HG03439 (cell line): ENCODE results near the gene RAMACL.
"Not testable (repeated sequence)": the region's sequence is repeated elsewhere in the genome, so short reads cannot be mapped to it uniquely, and the experiment has no call there.

ENCODE experiments used
- ATAC-seq: cut with Tn5 transposase; IDR thresholded peaks from one replicate; pipeline ENCODE4 v1.9.1; 2021; ENCODE audit warnings: mild to moderate bottlenecking, moderate library complexity; ENCODE audit not compliant: unreplicated experiment

RAMACL gene

DNA sequence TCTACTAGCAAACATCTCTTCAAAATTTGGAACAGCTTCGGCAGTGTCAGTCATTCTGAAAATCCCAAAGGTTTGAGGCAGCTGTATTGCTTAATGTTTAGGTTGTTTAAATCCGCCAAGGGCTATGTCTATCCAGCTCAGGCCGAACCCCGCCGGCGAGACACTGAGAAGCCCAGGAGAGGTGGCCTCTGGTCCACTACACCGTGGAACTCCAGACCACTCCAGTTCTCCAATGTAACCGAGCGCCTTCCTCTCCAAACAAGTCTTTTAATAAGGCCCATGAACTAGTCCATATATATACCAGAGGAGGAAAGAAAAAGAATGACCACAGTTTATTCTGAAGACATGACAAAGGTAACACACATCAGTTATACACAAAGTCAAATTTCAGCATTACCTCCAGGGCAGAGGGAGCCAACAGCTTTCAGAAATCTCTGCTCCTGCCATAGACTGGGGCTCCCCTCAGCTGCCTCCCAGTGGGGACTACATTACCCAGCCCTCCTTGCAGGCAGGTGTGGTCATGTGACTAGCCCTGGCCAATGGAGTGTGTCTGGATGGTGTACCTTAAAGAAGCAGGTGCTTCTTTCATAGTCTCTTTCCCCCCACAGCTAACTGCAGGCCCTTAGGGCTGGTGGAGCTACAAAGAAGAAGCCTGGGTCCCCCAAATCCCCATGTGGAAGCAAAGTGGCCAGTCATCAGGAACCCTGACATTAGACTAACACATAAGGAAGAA, at the start of gene RAMACL:
RAMACL (minus strand) TSS at position 255 of the 733 bp plus-strand sequence; CDS start at position 54, 201 bp downstream.
- ATAC-seq = peak; percentile 61

DNA sequence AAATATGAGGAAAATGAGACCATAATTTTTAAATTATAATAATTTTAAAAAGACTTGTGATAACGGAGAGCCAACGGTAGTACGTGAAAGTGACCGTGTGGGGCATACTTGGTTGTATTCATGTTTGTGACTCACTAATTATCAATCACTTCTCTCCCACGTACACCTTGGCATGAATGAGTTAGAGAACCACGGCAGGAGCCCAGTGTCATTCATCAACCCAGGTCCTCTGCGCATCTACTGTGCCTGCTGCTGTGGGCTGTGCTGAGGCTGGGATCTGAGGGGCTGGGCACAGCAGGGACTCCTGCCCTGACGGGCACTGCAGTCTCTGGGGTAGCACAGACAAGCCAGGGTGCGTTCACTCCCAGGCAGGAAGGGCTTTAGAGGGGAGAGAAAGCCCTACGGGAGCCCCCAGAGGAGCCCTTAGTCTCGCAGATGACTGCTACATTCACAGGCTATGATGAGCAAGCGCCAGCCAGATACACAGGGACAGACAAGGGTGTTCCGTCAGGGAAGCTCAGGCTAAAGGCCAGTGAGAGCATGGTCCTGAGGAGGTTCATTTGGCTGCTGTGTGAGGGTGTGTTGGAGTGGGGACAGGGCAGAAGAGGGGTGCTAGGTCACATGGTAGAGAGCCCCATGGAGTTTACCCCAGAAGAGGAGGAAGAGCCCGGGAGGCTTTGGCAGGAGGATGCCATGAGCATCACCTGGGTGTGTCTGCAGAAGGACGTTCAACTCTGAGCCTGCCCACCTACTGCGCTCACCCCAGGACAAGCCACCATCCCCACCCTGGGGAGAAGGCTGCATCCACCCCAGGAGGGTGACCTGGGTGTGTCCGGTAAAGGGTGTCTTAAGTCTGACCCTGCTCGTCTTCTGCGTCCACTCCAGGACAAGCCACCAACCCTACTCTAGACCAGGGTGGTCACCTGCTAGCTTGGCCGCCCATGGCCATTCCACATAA, 48.8 kb upstream of the RAMACL start:
- no peak for ATAC-seq

DNA sequence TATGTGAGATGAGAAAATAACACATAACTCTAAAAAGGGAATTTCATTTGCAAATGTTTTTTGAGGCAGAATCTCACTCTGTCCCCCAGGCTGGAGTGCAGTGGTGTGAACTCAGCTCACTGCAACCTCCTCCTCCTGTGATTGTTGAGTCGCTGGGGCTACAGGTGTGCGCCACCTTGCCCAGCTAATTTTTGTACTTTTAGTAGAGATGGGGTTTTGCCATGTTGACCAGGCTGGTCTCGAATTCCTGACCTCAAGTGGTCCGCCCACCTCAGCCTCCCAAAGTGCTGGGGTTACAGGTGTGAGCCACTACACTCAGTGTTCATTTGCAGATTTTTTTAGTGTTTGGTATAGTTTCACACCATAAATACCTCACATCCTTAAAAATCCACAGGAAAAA, 48.1 kb upstream of the RAMACL start:
- ATAC-seq = not testable (repeated sequence)

DNA sequence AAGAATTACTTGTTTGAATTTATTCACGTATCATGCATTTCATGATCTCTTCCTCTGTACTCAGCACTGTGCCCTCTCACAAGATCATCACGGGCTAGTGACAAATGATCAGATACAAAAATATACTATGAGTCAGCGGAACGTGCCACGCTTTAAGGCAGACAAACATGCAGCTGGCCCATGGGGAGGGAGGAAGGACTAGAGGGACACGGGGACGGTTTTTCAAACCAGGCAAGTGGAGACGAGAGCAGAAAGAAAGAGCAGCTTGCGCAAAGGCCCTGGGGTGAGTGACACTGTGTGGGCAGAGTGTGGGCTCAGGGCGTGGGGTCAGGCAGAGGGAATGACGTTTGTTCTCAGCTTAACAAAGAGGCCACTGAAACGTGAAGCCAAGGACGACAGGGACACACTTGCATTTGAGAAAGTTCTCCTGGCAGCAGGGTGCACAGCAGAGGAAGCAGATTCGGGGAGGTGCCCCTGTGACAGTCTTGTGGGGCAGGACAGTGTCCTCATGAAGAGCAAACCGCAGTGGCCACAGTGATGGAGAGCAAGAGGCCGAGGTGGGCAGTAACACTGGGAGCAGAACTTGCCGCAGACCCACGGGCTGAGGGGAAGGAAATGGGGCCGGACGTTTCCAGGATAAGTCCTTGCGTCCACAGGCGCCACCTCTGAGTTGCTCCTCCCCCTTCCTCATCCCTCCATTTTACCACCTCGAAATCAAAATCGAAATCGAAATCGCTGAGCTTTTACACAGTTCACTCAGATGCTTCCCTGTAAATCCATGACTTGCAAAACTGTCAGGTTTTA, 47.5 kb upstream of the RAMACL start:
- no peak for ATAC-seq

DNA sequence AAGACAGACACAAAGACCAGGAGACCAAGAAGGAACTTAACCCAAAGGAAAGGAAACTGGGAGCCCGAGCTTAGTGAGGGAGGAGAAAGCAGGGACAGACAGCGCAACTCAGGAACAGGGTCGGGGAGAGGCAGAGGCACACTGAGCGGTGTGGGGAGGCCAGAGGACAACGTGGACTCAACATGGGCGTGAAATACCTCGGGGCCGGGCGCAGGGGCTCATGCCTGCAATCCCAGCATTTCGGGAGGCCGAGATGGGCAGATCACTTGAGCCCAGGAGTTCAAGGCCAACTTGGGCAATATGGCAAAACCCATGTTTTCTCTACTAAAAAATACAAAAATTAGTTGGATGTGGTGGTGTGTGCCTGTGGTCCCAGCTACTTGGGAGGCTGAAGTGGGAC, 46.3 kb upstream of the RAMACL start:
- ATAC-seq = no peak

DNA sequence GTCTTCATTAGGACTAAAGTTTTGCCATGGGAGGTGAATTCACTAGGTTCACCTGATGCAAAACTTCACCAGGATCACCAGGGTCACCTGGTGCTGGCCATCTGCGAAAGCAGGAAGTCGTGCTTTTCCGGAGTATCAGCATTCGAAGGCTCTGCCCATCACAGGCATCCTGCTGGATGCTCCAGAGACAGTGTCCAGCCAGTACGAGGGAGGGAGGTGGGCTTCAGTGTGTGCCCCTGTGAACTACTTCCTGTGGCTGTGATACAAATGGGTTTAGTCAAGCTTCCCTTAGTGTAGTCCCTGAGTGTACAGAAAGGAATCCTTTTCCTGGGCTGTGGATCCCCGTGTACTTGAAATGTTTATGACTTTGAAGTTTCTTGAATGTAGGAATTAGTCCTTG, 44.0 kb upstream of the RAMACL start:
- ATAC-seq = no peak

DNA sequence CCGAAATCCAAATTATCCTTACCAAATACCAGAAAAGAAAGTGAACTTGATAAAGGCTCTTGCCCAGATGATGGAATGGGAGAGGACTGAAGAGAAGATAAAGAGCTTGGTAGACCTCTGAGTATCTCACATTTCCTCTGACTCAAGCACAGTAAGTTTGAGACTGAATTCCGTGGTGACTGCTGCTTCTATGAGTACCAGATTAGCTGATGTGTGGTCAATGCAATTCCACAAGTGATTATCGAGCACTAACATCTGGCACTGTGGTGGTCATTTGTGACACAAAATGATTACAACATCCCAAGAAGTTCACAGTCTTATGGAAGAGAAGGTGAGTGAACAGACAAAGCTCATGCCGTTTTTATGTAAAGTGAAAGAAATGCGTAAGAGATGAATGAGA, 43.1 kb upstream of the RAMACL start:
- ATAC-seq = no peak

DNA sequence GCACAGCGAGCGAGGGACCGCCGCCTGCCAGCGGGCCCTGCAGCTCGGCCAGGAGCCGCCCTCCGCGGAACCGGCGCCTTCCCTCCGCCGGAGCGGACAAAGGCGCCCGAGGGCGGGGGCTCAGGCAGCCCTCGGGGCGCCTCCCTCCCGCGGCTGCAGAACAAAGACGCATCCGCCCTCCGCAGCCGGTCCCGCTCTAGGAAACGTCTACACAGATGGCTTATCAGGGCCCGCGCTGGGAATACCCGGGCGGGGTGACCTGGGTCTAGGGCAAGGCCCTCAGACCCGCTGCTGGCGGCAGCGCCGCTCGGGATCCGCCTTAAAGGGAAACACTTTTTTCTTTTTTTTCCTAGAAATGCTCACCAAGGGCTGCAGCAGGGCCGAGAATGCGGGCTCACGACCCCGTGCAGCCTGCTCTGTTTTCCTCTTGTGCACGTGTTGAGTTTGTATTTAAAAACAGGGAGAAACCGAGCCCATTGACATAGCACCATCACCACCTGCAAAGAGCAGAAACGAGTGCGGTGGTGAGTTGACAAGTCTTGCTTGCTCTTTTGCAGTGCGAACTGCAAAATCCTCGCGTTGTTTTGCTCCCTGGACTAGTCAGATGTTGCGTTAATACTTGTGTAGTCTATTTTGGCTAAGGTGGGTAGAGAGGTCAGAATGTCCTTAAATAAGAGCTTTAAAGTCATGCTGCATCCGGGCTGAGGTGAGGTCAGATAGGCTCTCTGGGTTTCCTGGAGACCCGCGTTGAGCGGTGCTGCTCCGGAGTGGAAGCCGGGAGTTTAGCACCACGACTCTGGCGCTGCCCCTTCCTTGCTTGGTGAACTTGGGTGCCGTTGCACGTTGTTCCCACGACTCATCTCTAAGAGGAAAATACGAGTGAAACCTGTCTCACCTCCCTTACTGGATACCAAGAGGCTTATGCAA, 41.7 kb upstream of the RAMACL start:
- peak; percentile 31 for ATAC-seq

DNA sequence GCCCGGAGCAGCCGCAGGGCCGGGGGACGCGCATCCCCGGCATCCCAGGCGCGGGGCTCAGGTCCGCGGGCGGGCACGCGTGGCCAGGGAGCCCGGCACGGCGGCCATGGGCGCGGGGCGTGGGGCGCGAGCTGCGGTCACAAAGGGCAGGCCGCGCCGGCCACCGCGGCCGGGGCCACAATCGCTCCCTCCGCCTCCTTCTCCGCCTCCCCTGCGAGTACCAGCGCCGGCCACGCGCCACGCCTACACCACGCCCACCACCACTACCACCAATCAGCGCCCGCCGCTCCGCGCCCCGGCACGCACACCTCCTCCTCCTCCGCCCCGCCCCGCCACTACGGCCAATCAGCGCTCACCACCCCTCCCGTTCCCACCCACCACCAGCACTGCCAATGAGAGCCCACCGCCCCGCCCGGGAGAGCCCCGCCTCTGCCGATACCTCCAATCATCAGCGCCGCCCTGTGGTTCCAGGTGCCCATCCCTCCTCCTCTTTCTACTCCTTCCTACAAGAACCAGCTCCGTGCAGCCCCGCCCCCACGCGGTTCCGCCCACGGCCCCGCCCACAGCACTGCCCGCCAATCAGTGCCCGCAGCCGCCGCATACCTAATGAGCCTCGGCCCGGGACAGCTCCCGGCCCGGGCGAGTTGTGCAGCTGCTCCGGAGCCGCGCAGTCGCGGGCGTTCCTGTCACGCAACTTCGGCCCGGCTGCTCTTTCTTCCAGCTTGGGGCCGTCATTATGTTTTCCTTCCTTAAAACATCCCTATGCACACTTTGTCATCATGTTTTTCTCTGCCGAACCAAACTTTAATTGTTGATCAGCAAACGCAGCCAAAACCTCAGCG, 40.8 kb upstream of the RAMACL start, which contains the start of gene RPS6KA2:
RPS6KA2 (minus strand) TSS at position 219 of the 842 bp plus-strand sequence. CDS start 232 bp downstream, outside the sequence.
- ATAC-seq = peak; percentile 93

DNA sequence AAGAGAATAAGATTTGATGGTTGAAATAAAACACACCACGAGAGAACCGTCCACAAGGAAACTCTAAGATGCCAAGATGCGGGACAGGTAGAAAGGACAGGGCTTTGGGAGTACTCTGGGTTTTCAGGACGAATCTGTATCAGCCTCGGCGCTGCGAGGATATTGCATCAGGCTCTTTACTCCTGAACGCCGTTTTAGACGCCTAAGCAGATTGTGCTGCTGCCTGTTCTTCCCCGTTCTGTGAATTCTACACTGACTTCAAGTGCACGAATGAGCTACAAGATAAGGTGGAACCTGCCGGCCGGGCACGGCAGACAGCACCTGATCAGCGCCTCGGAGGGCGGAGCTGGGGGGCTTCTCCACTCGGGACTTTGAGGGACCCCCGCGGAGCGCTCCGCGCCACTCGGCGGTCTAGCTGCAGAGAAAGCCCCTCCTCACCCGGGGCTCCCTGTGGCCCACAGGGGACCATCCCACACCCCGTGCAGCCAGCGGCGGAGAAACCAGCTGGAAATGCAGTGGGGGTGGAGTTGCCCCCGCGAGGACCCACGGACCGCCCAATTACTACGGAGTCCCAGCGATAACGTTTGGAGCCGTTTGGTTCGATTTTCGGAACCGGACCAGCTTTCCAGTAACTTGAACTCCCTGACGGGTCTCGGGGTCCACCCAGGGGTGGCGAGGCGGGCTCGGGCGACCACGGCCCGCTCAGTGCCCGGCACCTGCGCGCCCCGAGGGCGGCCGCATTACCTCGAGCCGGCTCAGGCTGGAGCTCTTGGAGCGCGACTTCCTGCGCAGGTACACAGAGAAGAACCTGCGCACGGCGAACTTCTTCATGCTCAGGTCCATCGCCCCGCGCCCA, 39.9 kb upstream of the RAMACL start:
- peak; percentile 5 for ATAC-seq

DNA sequence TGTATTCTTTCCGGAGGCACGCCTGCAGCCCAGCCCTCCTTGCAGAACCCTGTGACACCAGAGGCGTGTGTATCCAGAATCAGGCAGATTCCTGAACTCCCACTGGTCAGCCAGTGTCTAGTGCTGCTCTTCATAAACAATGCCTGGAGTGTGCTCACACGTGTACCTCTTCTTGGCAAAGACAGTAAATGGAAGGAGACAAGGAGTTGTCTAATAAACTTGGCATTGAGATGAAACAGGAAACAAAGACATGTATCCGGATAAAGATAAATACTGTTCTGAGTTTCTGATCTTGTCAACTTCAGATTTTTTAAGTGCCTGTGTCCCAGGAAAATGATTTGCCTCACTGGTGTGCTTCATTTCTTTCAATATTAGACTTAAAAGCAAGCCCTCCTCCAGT, 38.9 kb upstream of the RAMACL start:
- ATAC-seq = no peak

DNA sequence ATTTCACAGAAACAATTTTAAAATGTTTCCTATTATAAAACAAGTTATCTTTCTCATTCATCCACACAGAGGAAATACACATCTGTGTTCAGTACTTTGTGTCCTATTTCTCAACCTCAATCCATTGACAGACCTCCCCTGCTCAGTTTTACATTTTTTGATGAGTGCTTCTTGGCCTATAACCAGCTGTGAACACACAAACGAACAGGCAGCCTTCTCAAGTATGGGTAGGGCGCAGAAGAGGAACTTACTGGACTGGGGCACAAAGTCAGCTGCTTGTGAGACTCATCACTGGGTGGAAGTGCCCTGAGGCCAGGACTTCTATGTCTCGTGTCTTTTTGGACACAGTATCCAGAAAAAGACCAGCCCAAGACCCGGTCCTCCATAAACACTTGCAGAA, 37.8 kb upstream of the RAMACL start:
- no peak for ATAC-seq

DNA sequence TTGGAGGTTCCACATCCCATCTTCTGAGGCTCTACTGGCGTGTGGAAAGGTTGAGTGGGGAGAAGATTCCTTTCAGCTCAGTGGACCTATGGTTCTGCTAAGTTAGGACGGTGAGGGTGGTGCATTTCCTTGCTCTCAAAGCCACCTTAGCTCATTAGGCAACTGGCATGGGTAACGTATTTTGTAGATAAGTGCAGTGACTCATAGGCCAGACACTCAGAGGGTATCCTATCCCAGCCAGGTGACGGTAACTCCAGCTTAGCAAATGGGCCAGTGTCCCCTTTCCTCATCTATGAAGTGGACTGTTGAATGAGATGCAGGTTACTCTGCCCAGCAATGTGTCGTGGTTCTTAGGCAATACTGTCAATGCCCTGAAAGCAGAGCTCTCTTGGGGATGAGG, 36.8 kb upstream of the RAMACL start:
- no peak for ATAC-seq

DNA sequence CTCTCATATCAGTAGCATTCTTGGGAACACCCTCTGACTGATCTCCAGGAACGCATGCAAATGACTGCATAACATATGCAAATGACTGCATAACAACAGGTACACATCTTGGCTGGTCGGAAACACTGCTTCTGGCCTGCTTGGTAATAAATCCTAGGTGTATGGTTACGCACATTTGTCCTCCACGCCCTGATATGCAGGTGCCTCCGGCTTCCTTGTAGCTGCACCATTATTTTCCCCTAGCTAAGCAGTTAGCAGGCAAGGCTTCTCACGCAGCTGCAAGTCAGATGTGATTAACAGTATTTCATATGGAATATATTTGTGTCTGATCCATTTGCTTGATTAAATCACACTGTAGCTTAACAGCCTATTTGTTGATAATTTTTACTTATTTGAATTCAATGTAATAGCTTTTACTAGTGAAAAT, 34.6 kb upstream of the RAMACL start:
- no peak for ATAC-seq

DNA sequence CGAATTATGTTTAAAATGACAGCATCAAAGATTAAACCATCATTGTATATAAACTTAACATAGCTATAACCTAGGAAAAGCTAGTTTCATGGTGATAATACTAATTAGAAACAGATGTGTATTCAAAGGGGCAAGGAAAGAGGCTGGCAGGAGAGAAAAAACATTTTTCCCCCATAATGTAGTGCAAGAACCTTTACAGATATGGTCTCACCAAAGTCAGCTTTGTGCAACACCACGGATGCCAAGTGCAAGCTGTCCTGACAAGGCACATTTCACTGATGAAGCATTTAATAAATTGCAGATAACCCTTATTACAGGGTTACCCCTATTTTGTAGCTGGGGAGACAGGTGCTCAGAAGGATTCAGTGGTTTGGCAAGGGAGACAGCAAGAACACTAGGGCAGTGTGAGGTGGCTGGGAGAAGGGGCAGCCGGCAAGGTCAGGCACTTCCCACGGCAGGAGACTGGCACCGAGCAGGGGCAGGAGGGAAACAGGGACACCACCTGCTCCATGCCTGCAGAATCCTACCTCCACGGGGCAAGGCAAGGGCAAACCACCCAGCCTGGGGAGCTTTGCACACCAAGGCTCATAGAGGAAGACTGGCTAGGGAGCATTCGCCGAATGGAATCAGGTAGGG, 34.1 kb upstream of the RAMACL start:
- ATAC-seq = no peak

DNA sequence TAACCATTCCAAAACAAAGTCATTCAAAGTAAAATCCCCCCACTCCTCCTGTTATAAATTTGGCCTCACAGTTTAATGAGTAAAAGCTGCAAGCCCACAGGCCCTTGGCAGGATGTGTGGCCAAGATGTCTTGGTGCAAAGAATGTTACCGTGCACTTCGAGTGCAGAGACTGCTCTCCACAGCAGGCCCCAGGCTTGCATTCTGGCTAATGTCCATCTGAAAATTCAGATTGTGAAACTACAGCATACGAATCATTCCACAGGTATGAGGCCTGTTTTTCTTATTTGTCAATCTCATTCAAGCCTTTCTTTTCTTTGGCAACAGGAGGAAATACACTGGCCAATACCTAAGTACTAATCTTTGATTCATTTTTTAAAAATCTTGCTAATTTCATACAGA, 33.4 kb upstream of the RAMACL start:
- ATAC-seq = no peak

DNA sequence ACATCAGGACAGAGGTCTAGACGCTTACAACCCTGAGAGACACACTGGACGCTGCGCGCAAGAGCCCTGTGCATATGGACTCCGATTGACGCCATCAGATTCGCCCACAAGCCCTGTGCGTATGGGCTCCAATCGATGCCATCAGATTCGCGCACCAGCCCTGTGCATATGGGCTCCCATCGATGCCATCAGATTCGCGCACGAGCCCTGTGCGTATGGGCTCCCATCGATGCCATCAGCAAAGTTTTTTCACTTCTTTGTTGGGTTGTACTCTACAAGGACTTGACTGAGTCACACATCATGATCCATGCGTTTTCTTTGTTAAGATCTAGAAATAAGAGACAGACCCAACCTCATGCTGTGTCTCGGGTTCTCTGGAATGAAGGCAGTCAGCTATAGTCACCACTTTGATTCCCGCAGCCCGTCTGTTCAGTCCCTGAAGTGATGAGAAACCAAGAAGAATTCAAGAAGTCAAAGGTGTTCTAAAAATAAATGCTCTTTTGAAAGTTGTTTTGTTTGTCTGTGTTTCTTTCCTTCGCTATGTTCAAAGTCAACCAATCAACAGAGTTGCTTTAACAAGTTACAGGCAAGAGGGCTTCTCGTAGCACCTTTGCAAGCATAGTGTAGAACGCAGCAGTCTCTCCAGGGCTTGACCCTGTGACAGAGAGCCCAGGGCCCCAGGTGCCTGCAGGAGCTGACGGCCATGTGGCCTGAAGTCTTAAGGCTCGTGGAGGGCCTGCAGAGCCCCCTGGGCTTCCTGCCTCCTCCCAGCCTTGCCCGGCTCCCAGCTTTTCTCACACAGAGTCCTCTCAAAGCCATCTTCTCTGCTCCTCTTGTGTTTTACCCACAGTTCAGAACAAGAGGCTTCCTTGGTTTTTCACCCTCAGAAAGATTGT, 32.6 kb upstream of the RAMACL start:
- ATAC-seq = no peak
